Activated CD4-positive, alpha-beta memory T cell treated with anti-CD3 and anti-CD28 coated beads, Interleukin-2, amount 10 ng/mL, durations not matched to agents 7 days and 5 days (primary cell): ENCODE measurements around the gene GALNTL6. TPM values are rescaled to one million over a fixed set of nuclear protein-coding genes. Genes with fewer than 3 reads are reported as not detected.

Experiments used
- CTCF ChIA-PET: fragments of 350-600 bp; sonication (Branson Sonifier 250); formaldehyde crosslinking; loops from one replicate; lab custom pipeline; 2021; ENCODE audit warnings: antibody characterized with exemption, inconsistent platforms; lab: Charles Lee
- POLR2A ChIA-PET: fragments of 350-600 bp; sonication (Branson Sonifier 250); formaldehyde crosslinking; loops from one replicate; lab custom pipeline; 2021; ENCODE audit warnings: antibody characterized with exemption; lab: Charles Lee
- DNase-seq: peaks from one replicate; pipeline ENCODE4 v3.0.0-alpha.2; 2020
- H3K27ac Mint-ChIP-seq: one replicate; pipeline ENCODE4 v1.8.0; 2021; ENCODE audit warnings: mild to moderate bottlenecking, mixed read lengths
- H3K27me3 Mint-ChIP-seq: one replicate; pipeline ENCODE4 v1.8.0; 2021; ENCODE audit warnings: mixed read lengths
- H3K36me3 Mint-ChIP-seq: one replicate; pipeline ENCODE4 v1.8.0; 2021; ENCODE audit warnings: low read depth, mixed read lengths
- H3K4me1 Mint-ChIP-seq: one replicate; pipeline ENCODE4 v1.8.0; 2021; ENCODE audit warnings: mixed read lengths
- H3K4me3 Mint-ChIP-seq: one replicate; pipeline ENCODE4 v1.8.0; 2021; ENCODE audit warnings: mild to moderate bottlenecking, mixed read lengths
- H3K9me3 Mint-ChIP-seq: one replicate; pipeline ENCODE4 v1.8.0; 2021; ENCODE audit warnings: mixed read lengths
- total RNA-seq, 2 experiments: library from RNA; stranded (reverse); gene quantifications; one replicate each; pipeline ENCODE4 v1.2.3, GENCODE V29; 2021

The GALNTL6 gene
- total RNA-seq, 2 experiments from 2014 or later: not detected

GRCh38 chr4:172481802-172482508, 668.8 kb downstream of the GALNTL6 start:
- CTCF ChIA-PET: no interaction called here

GRCh38 chr4:172485007-172485406, 671.8 kb downstream of the GALNTL6 start:
- no peaks in the 10 kb centered on the region for H3K27me3 Mint-ChIP-seq
- no peaks in the 10 kb centered on the region for H3K36me3 Mint-ChIP-seq
- DNase-seq: no peak
- POLR2A ChIA-PET: no interaction called here
- CTCF ChIA-PET: no interaction called here
- H3K9me3 Mint-ChIP-seq: peaks cover 13% of the 10 kb centered on the region
- H3K4me1 Mint-ChIP-seq: no peaks in the 10 kb centered on the region
- no peak overlapping the region for H3K27ac Mint-ChIP-seq
- no peak overlapping the region for H3K4me3 Mint-ChIP-seq

More at GRCh38 chr4:172481802-172482508, 668.8 kb downstream of the GALNTL6 start:
- peaks cover 13% of the 10 kb centered on the region for H3K9me3 Mint-ChIP-seq
- no peaks in the 10 kb centered on the region for H3K27me3 Mint-ChIP-seq
- no peaks in the 10 kb centered on the region for H3K4me1 Mint-ChIP-seq
- POLR2A ChIA-PET: no interaction called here
- H3K4me3 Mint-ChIP-seq: no peak overlapping the region
- H3K27ac Mint-ChIP-seq: no peak overlapping the region
- DNase-seq: no peak
- H3K36me3 Mint-ChIP-seq: no peaks in the 10 kb centered on the region

GRCh38 chr4:172486531-172486930, 673.3 kb downstream of the GALNTL6 start:
- H3K4me1 Mint-ChIP-seq: no peaks in the 10 kb centered on the region
- no peak overlapping the region for H3K27ac Mint-ChIP-seq
- H3K27me3 Mint-ChIP-seq: no peaks in the 10 kb centered on the region
- H3K9me3 Mint-ChIP-seq: peaks cover 4% of the 10 kb centered on the region
- POLR2A ChIA-PET: no interaction called here
- no peak overlapping the region for H3K4me3 Mint-ChIP-seq
- DNase-seq: no peak
- CTCF ChIA-PET: no interaction called here
- no peaks in the 10 kb centered on the region for H3K36me3 Mint-ChIP-seq

GRCh38 chr4:172489861-172490260, 676.7 kb downstream of the GALNTL6 start:
- ChIA-PET CTCF (no interaction called here), POLR2A (no interaction called here)
- no peak overlapping the region for H3K4me3 Mint-ChIP-seq
- no peaks in the 10 kb centered on the region for H3K4me1 Mint-ChIP-seq
- H3K27ac Mint-ChIP-seq: no peak overlapping the region
- no peaks in the 10 kb centered on the region for H3K27me3 Mint-ChIP-seq
- H3K9me3 Mint-ChIP-seq: no peaks in the 10 kb centered on the region
- DNase-seq: no peak
- no peaks in the 10 kb centered on the region for H3K36me3 Mint-ChIP-seq

GRCh38 chr4:172495769-172496168, 682.6 kb downstream of the GALNTL6 start:
- CTCF ChIA-PET: no interaction called here
- Mint-ChIP-seq H3K4me3 (no peak overlapping the region), H3K27ac (no peak overlapping the region), H3K36me3 (no peaks in the 10 kb centered on the region), H3K4me1 (no peaks in the 10 kb centered on the region), H3K27me3 (no peaks in the 10 kb centered on the region), H3K9me3 (peaks cover 3% of the 10 kb centered on the region)
- POLR2A ChIA-PET: no interaction called here
- no peak for DNase-seq

- Mint-ChIP-seq H3K9me3 (peaks cover 3% of the 10 kb centered on the region), H3K27ac (no peak overlapping the region), H3K4me3 (no peak overlapping the region), H3K36me3 (no peaks in the 10 kb centered on the region), H3K4me1 (no peaks in the 10 kb centered on the region), H3K27me3 (no peaks in the 10 kb centered on the region)
- ChIA-PET CTCF (no interaction called here), POLR2A (no interaction called here)
- no peak for DNase-seq
Observed at GRCh38 chr4:172497321-172497720, 684.1 kb downstream of the GALNTL6 start.

GRCh38 chr4:172514011-172514410, 700.8 kb downstream of the GALNTL6 start:
- ChIA-PET CTCF (no interaction called here), POLR2A (no interaction called here)
- Mint-ChIP-seq H3K27ac (no peak overlapping the region), H3K4me3 (no peak overlapping the region), H3K27me3 (no peaks in the 10 kb centered on the region), H3K9me3 (peaks cover 1% of the 10 kb centered on the region), H3K4me1 (no peaks in the 10 kb centered on the region), H3K36me3 (no peaks in the 10 kb centered on the region)
- DNase-seq: no peak

GRCh38 chr4:172514801-172515200, 701.6 kb downstream of the GALNTL6 start:
- H3K4me3 Mint-ChIP-seq: no peak overlapping the region
- H3K27ac Mint-ChIP-seq: no peak overlapping the region
- H3K36me3 Mint-ChIP-seq: no peaks in the 10 kb centered on the region
- H3K27me3 Mint-ChIP-seq: no peaks in the 10 kb centered on the region
- peaks cover 1% of the 10 kb centered on the region for H3K9me3 Mint-ChIP-seq
- ChIA-PET CTCF (no interaction called here), POLR2A (no interaction called here)
- no peak for DNase-seq
- no peaks in the 10 kb centered on the region for H3K4me1 Mint-ChIP-seq

GRCh38 chr4:172515266-172515879, 702.2 kb downstream of the GALNTL6 start:
- no peak for DNase-seq
- ChIA-PET POLR2A (no interaction called here), CTCF (no interaction called here)
- Mint-ChIP-seq H3K27ac (no peak overlapping the region), H3K4me1 (no peaks in the 10 kb centered on the region), H3K4me3 (no peak overlapping the region), H3K36me3 (no peaks in the 10 kb centered on the region), H3K27me3 (no peaks in the 10 kb centered on the region), H3K9me3 (peaks cover 1% of the 10 kb centered on the region)

- CTCF ChIA-PET: no interaction called here
- no peaks in the 10 kb centered on the region for H3K4me1 Mint-ChIP-seq
Observed at GRCh38 chr4:172517391-172517790, 704.2 kb downstream of the GALNTL6 start.

GRCh38 chr4:172521248-172521647, 708.0 kb downstream of the GALNTL6 start:
- no peaks in the 10 kb centered on the region for H3K9me3 Mint-ChIP-seq
- no peaks in the 10 kb centered on the region for H3K36me3 Mint-ChIP-seq
- CTCF ChIA-PET: no interaction called here
- no peak overlapping the region for H3K27ac Mint-ChIP-seq
- POLR2A ChIA-PET: no interaction called here
- no peak for DNase-seq
- no peaks in the 10 kb centered on the region for H3K4me1 Mint-ChIP-seq
- no peaks in the 10 kb centered on the region for H3K27me3 Mint-ChIP-seq
- no peak overlapping the region for H3K4me3 Mint-ChIP-seq

More at GRCh38 chr4:172517391-172517790, 704.2 kb downstream of the GALNTL6 start:
- peaks cover 1% of the 10 kb centered on the region for H3K9me3 Mint-ChIP-seq
- no peaks in the 10 kb centered on the region for H3K36me3 Mint-ChIP-seq
- DNase-seq: no peak
- H3K27me3 Mint-ChIP-seq: no peaks in the 10 kb centered on the region
- H3K4me3 Mint-ChIP-seq: no peak overlapping the region
- POLR2A ChIA-PET: no interaction called here
- H3K27ac Mint-ChIP-seq: no peak overlapping the region

- POLR2A ChIA-PET: no interaction called here
- no peak for DNase-seq
- H3K27me3 Mint-ChIP-seq: no peaks in the 10 kb centered on the region
- H3K9me3 Mint-ChIP-seq: no peaks in the 10 kb centered on the region
- no peaks in the 10 kb centered on the region for H3K4me1 Mint-ChIP-seq
- CTCF ChIA-PET: interaction anchor here (0.7 kb wide), 1 partner anchor 474 kb away, joined by 3 read pairs; no protein-coding TSS in a partner anchor
- H3K36me3 Mint-ChIP-seq: no peaks in the 10 kb centered on the region
- no peak overlapping the region for H3K4me3 Mint-ChIP-seq
- no peak overlapping the region for H3K27ac Mint-ChIP-seq
Observed at GRCh38 chr4:172521680-172522079, 708.5 kb downstream of the GALNTL6 start.

GRCh38 chr4:172543249-172543648, 730.0 kb downstream of the GALNTL6 start:
- POLR2A ChIA-PET: no interaction called here
- Mint-ChIP-seq H3K36me3 (no peaks in the 10 kb centered on the region), H3K27ac (no peak overlapping the region), H3K4me3 (no peak overlapping the region), H3K27me3 (no peaks in the 10 kb centered on the region), H3K4me1 (no peaks in the 10 kb centered on the region), H3K9me3 (peaks cover 11% of the 10 kb centered on the region)
- CTCF ChIA-PET: no interaction called here
- DNase-seq: no peak

GRCh38 chr4:172546782-172547181, 733.6 kb downstream of the GALNTL6 start:
- Mint-ChIP-seq H3K9me3 (peaks cover 5% of the 10 kb centered on the region), H3K4me1 (no peaks in the 10 kb centered on the region), H3K4me3 (no peak overlapping the region), H3K27me3 (no peaks in the 10 kb centered on the region), H3K36me3 (no peaks in the 10 kb centered on the region), H3K27ac (no peak overlapping the region)
- POLR2A ChIA-PET: no interaction called here
- CTCF ChIA-PET: no interaction called here
- no peak for DNase-seq
